ENCODE results near the gene CDC14A. TPM values are rescaled to one million over a fixed set of nuclear protein-coding genes. Genes with fewer than 3 reads are reported as not detected.

Gene CDC14A
- total and polyA plus RNA-seq, 2 of the 8 experiments (the other 6 are each of a cell fraction or from before 2014, with no cell fraction given) = 3.2 to 8.9 TPM

Other genes with a start within 250 kb of the CDC14A start
- 13.1 and 13.8 TPM in 2 replicates for gene SASS6, start 219.6 kb upstream of the CDC14A start, total RNA-seq (2021; fragmentation: NEBNext Ultra II Directional; extraction: Animal tissue kit (Norgen Biotek cat#: 25700))
- gene SASS6, start 219.6 kb upstream of the CDC14A start, polyA plus RNA-seq (2011; rRNA removed) = 0.72 and 1.2 TPM in 2 replicates
- 11.9 and 14.8 TPM in 2 replicates for gene TRMT13, start 219.3 kb upstream of the CDC14A start, total RNA-seq (2021; fragmentation: NEBNext Ultra II Directional; extraction: Animal tissue kit (Norgen Biotek cat#: 25700))
- 1.8 and 3.6 TPM in 2 replicates for gene TRMT13, start 219.3 kb upstream of the CDC14A start, polyA plus RNA-seq (2011; rRNA removed)
- 0.38 and 0.39 TPM in 2 replicates for gene LRRC39, start 174.2 kb upstream of the CDC14A start, total RNA-seq (2021; fragmentation: NEBNext Ultra II Directional; extraction: Animal tissue kit (Norgen Biotek cat#: 25700))
- 0.09 and 0.33 TPM in 2 replicates for gene LRRC39, start 174.2 kb upstream of the CDC14A start, polyA plus RNA-seq (2011; rRNA removed)
- 24.6 and 25.4 TPM in 2 replicates for gene DBT, start 102.7 kb upstream of the CDC14A start, total RNA-seq (2021; fragmentation: NEBNext Ultra II Directional; extraction: Animal tissue kit (Norgen Biotek cat#: 25700))
- 2.1 and 3.3 TPM in 2 replicates for gene DBT, start 102.7 kb upstream of the CDC14A start, polyA plus RNA-seq (2011; rRNA removed)
- 31.6 and 31.8 TPM in 2 replicates for gene RTCA, start 86.3 kb upstream of the CDC14A start, total RNA-seq (2021; fragmentation: NEBNext Ultra II Directional; extraction: Animal tissue kit (Norgen Biotek cat#: 25700))
- 10.7 and 13.8 TPM in 2 replicates for gene RTCA, start 86.3 kb upstream of the CDC14A start, polyA plus RNA-seq (2011; rRNA removed)
- not detected in 2 replicates for gene GPR88, start 185.6 kb downstream of the CDC14A start, total RNA-seq (2021; fragmentation: NEBNext Ultra II Directional; extraction: Animal tissue kit (Norgen Biotek cat#: 25700))
- not detected in 2 replicates for gene GPR88, start 185.6 kb downstream of the CDC14A start, polyA plus RNA-seq (2011; rRNA removed)

Data from H1 (cell line).